H9 (cell line): Measurements from ENCODE around the gene TMEFF2. TPM values are rescaled to one million over a fixed set of nuclear protein-coding genes. Genes with fewer than 3 reads are reported as not detected.

Source experiments
- DNase-seq: peaks from one replicate; pipeline ENCODE4 v3.0.0-alpha.2; 2017
- H2AFZ ChIP-seq: one replicate; pipeline ENCODE4 v1.6.1; 2013; ENCODE audit warnings: mild to moderate bottlenecking, low read length, control low read depth, moderate library complexity
- H2AK5ac ChIP-seq: 2 replicates; pipeline ENCODE4 v1.6.1; 2013; ENCODE audit warnings: low read length, control low read depth, mixed read lengths; ENCODE audit not compliant: insufficient read length
- H2BK120ac ChIP-seq: one replicate; pipeline ENCODE4 v1.6.1; 2013; ENCODE audit warnings: low read depth, mild to moderate bottlenecking, low read length, control low read depth, inconsistent platforms; ENCODE audit not compliant: poor library complexity, severe bottlenecking
- H2BK12ac ChIP-seq: 2 replicates; pipeline ENCODE4 v1.6.1; 2013; ENCODE audit warnings: low read length, control low read depth, mixed read lengths, low read depth; ENCODE audit not compliant: insufficient read length
- H2BK15ac ChIP-seq: 2 replicates; pipeline ENCODE4 v1.6.1; 2013; ENCODE audit warnings: low read depth, low read length, control low read depth
- H2BK20ac ChIP-seq: one replicate; pipeline ENCODE4 v1.6.1; 2013; ENCODE audit warnings: low read depth, mild to moderate bottlenecking, low read length, control low read depth, inconsistent platforms; ENCODE audit not compliant: poor library complexity, severe bottlenecking
- H2BK5ac ChIP-seq: 2 replicates; pipeline ENCODE4 v1.6.1; 2013; ENCODE audit warnings: low read length, control low read depth, mixed read lengths; ENCODE audit not compliant: insufficient read length
- H3K14ac ChIP-seq: 2 replicates; pipeline ENCODE4 v1.6.1; 2013; ENCODE audit warnings: low read length, control low read depth; ENCODE audit not compliant: insufficient read depth
- H3K18ac ChIP-seq: 2 replicates; pipeline ENCODE4 v1.6.1; 2013; ENCODE audit warnings: low read depth, mild to moderate bottlenecking, mixed read lengths, low read length, control low read depth; ENCODE audit not compliant: insufficient read length
- H3K23ac ChIP-seq: 2 replicates; pipeline ENCODE4 v1.6.1; 2013; ENCODE audit warnings: low read length, control low read depth, mixed read lengths, low read depth; ENCODE audit not compliant: insufficient read length
- H3K23me2 ChIP-seq: 2 replicates; pipeline ENCODE4 v1.6.1; 2013; ENCODE audit warnings: low read depth, mild to moderate bottlenecking, mixed read lengths, low read length, control low read depth; ENCODE audit not compliant: insufficient read length, poor library complexity, severe bottlenecking
- H3K27ac ChIP-seq: 2 replicates; pipeline ENCODE4 v1.5.1; 2013; ENCODE audit warnings: low read length, control low read depth, mixed read lengths, low read depth; ENCODE audit not compliant: insufficient read length
- H3K27me3 ChIP-seq: 2 replicates; pipeline ENCODE4 v1.6.1; 2013; ENCODE audit warnings: low read length, control low read depth, inconsistent platforms; ENCODE audit not compliant: insufficient read depth
- H3K4ac ChIP-seq: 2 replicates; pipeline ENCODE4 v1.6.1; 2013; ENCODE audit warnings: low read depth, mild to moderate bottlenecking, control low read depth, inconsistent platforms, low read length, moderate library complexity
- H3K4me1 ChIP-seq: 2 replicates; pipeline ENCODE4 v1.6.1; 2013; ENCODE audit warnings: low read length, control low read depth, inconsistent platforms; ENCODE audit not compliant: insufficient read depth
- H3K4me2 ChIP-seq: 2 replicates; pipeline ENCODE4 v1.6.1; 2013; ENCODE audit warnings: low read length, control low read depth, mixed read lengths; ENCODE audit not compliant: insufficient read length, insufficient read depth
- H3K56ac ChIP-seq: 2 replicates; pipeline ENCODE4 v1.6.1; 2013; ENCODE audit warnings: low read depth, mild to moderate bottlenecking, mixed read lengths, low read length, control low read depth; ENCODE audit not compliant: insufficient read length
- H3K79me1 ChIP-seq: 2 replicates; pipeline ENCODE4 v1.6.1; 2013; ENCODE audit warnings: low read depth, mild to moderate bottlenecking, moderate library complexity, low read length, control low read depth, inconsistent platforms; ENCODE audit not compliant: insufficient read depth, poor library complexity, severe bottlenecking
- H3K79me2 ChIP-seq: 2 replicates; pipeline ENCODE4 v1.6.1; 2013; ENCODE audit warnings: low read length, control low read depth, inconsistent platforms; ENCODE audit not compliant: insufficient read depth
- H3K9ac ChIP-seq: 2 replicates; pipeline ENCODE4 v1.6.1; 2013; ENCODE audit warnings: low read length, control low read depth, mixed read lengths; ENCODE audit not compliant: insufficient read length; ENCODE audit errors: extremely low read depth
- H3K9me3 ChIP-seq: one replicate; pipeline ENCODE4 v1.6.1; 2013; ENCODE audit warnings: low read depth, low read length, inconsistent platforms; ENCODE audit not compliant: control insufficient read depth
- H3T11ph ChIP-seq: one replicate; pipeline ENCODE4 v1.6.1; 2013; ENCODE audit warnings: mild to moderate bottlenecking, low read length, control low read depth, inconsistent platforms
- H4K20me1 ChIP-seq: one replicate; pipeline ENCODE4 v1.6.1; 2013; ENCODE audit not compliant: control insufficient read depth, insufficient read length, insufficient read depth
- H4K5ac ChIP-seq: 2 replicates; pipeline ENCODE4 v1.6.1; 2013; ENCODE audit warnings: low read depth, mild to moderate bottlenecking, mixed read lengths, low read length, control low read depth; ENCODE audit not compliant: insufficient read length
- H4K8ac ChIP-seq: replicated peaks from 2 replicates; pipeline ENCODE4 v1.6.1; 2013; ENCODE audit warnings: low read length, control low read depth, mixed read lengths, low read depth; ENCODE audit not compliant: insufficient read length
- H4K91ac ChIP-seq: 2 replicates; pipeline ENCODE4 v1.6.1; 2013; ENCODE audit warnings: low read depth, mild to moderate bottlenecking, moderate library complexity, mixed read lengths, low read length, control low read depth; ENCODE audit not compliant: insufficient read length
- H3K27ac Mint-ChIP-seq, 3 experiments: 2 replicates in 2 of 3; 3 replicates in 1 of 3; pipeline ENCODE4 v1.8.0; 2020 to 2021; ENCODE audit warnings: mixed read lengths in 3 of 3, mild to moderate bottlenecking in 1 of 3, moderate library complexity in 1 of 3
- H3K27me3 Mint-ChIP-seq: 2 replicates; pipeline ENCODE4 v1.8.0; 2021; ENCODE audit warnings: low read depth, mild to moderate bottlenecking, moderate library complexity, mixed read lengths
- H3K36me3 Mint-ChIP-seq, 3 experiments: 2 replicates in 2 of 3; 3 replicates in 1 of 3; pipeline ENCODE4 v1.8.0; 2020 to 2021; ENCODE audit warnings: low read depth in 3 of 3, mixed read lengths in 3 of 3; ENCODE audit not compliant: insufficient read depth in 1 of 3
- H3K4me1 Mint-ChIP-seq, 2 experiments: 2 replicates each; pipeline ENCODE4 v1.8.0; 2020; ENCODE audit warnings: mixed read lengths in 2 of 2
- H3K4me3 Mint-ChIP-seq, 2 experiments: 2 replicates in 1 of 2; 3 replicates in 1 of 2; pipeline ENCODE4 v1.8.0; 2020 to 2021; ENCODE audit warnings: mild to moderate bottlenecking in 2 of 2, mixed read lengths in 2 of 2, moderate library complexity in 1 of 2
- H3K9me3 Mint-ChIP-seq, 2 experiments: 2 replicates in 1 of 2; 3 replicates in 1 of 2; pipeline ENCODE4 v1.8.0; 2020; ENCODE audit warnings: mild to moderate bottlenecking in 2 of 2, mixed read lengths in 2 of 2, moderate library complexity in 1 of 2
- CTCF ChIP-seq: fragments of 200-600 bp; sonication (generic); conservative IDR thresholded peaks from 3 replicates; pipeline ENCODE4 v1.8.0; 2021; ENCODE audit warnings: antibody characterized with exemption, mild to moderate bottlenecking
- WGBS: extraction: QIAGEN DNeasy Blood & Tissue Kit; methylation state at CpG from one replicate; pipeline ENCODE4 v1.1.7; 2013; ENCODE audit warnings: missing lambda C conversion rate, low lambda C conversion rate, mixed read lengths; ENCODE audit not compliant: insufficient read length; ENCODE audit errors: extremely low coverage; 5-methylcytosine and 5-hydroxymethylcytosine counted together
- total RNA-seq: library from RNA; stranded (reverse); gene quantifications from 2 replicates; pipeline ENCODE4 v1.2.1, GENCODE V29; 2021

TMEFF2 gene
- total RNA-seq, 1 experiment from 2014 or later = 0.39 TPM

- Histone ChIP-seq H3K9me3 (no peaks in the 10 kb centered on the region), H3T11ph (no peak overlapping the region), H2BK20ac (no peak overlapping the region), H3K9ac (no peak overlapping the region), H3K4me2 (no peak overlapping the region), H4K91ac (no peak overlapping the region), H3K27me3 (no peaks in the 10 kb centered on the region), H4K20me1 (no peaks in the 10 kb centered on the region), H3K27ac (no peak overlapping the region), H3K14ac (no peak overlapping the region), H3K56ac (no peak overlapping the region), H3K23me2 (no peaks in the 10 kb centered on the region), H2BK5ac (no peak overlapping the region), H2BK15ac (no peak overlapping the region), H4K8ac (no peak overlapping the region), H2BK120ac (no peak overlapping the region), H3K4me1 (peaks cover 6% of the 10 kb centered on the region; the same call in 1 of the 2 replicates), H4K5ac (no peak overlapping the region), H3K18ac (no peak overlapping the region), H2AFZ (no peak overlapping the region), H2BK12ac (no peak overlapping the region), H3K4ac (no peak overlapping the region), H3K23ac (no peak overlapping the region), H3K79me1 (no peaks in the 10 kb centered on the region), H3K79me2 (no peaks in the 10 kb centered on the region), H2AK5ac (no peak overlapping the region)
- DNase-seq = no peak
- WGBS = no CpG with 5 or more reads among the region's 5 CpGs
- H3K9me3 Mint-ChIP-seq = peaks cover 0 to 2% of the 10 kb centered on the region in 2 experiments; a peak in 1 of 5 replicates
- H3K27me3 Mint-ChIP-seq = no peaks in the 10 kb centered on the region
- H3K27ac Mint-ChIP-seq = no peak overlapping the region
- H3K4me1 Mint-ChIP-seq = peaks cover 26 to 31% of the 10 kb centered on the region in 2 experiments
- H3K4me3 Mint-ChIP-seq = no peak overlapping the region
- TF ChIP-seq CTCF = no peak
- peaks cover 0 to 2% (median 0%) of the 10 kb centered on the region in 3 experiments; a peak in 2 of 7 replicates for H3K36me3 Mint-ChIP-seq
Observed at GRCh38 chr2:191981706-191982105, 213.0 kb downstream of the TMEFF2 start.
